ENCODE measurements around the gene ESR1. TPM values are rescaled to one million over a fixed set of nuclear protein-coding genes. Genes with fewer than 3 reads are reported as not detected.
"Not testable (repeated sequence)": the region's sequence is repeated elsewhere in the genome, so short reads cannot be mapped to it uniquely, and the experiment has no call there.

The ESR1 gene
- total RNA-seq, 2 experiments from 2014 or later, result 0.94 to 1.7 TPM

DNA sequence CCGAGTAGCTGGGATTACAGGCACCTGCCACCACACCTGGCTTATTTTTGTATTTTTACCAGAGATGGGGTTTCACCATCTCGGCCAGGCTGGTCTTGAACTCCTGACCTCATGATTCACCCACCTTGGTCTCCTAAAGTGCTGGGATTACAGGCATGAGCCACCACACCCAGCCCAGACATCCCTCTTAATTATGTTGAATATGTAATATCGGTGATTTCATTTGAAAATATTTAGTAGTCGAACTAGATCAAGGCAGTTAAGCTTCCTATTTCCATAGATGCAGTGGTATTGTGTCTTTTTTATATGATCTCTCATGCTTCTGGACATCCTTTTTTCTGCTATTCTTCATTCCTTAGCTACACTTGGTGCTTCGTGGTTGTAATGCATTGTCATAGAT, 29.7 kb downstream of the ESR1 start:
- ATAC-seq (ENCODE audit: low read depth), result no peak
- Mint-ChIP-seq H3K27me3 (no peaks in the 10 kb centered on the region), H3K36me3 (no peaks in the 10 kb centered on the region), H3K4me1 (no peaks in the 10 kb centered on the region), H3K9me3 (no peaks in the 10 kb centered on the region), H3K27ac (no peak overlapping the region), H3K4me3 (no peak overlapping the region)
- POLR2A ChIA-PET, result no interaction called here
- DNase-seq, result no peak

DNA sequence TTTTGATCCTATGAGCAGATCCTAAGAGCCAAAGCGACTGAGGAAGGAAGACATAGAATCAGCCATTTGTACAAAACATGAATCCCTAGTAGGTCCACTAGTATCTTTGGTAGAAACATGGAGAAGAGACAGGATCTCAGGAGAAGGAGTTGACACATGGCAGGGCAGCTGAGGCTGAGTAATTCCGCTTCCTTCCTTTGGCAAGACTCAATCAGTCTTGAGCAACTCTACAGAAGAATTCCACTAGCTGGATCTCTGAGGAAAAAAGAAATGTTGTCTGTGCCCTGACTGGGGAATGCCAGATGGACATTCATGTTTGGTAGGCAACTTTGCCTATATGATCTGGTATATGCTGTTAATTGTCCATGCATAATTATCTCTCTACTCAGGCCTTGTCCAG, 35.3 kb downstream of the ESR1 start:
- ATAC-seq (ENCODE audit: low read depth), result no peak
- POLR2A ChIA-PET, result no interaction called here
- no peaks in the 10 kb centered on the region for H3K36me3 Mint-ChIP-seq

DNA sequence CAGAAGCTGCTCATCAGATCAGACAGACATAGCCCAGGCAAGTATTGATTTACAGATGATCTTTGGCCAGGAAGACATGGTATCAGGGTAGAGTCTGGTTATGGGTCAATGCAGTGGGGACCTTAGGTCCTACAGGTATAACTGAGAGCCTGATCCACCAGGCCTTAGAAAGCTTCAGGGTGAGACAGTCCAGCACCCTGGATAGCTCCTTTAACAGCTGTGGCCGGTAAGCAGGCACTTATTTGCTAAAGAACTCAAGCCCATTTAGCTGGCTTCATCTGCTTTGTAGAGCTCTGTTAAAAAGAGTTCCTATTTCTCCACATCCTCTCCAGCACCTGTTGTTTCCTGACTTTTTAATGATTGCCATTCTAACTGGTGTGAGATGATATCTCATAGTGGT, 39.6 kb downstream of the ESR1 start:
- H3K9me3 Mint-ChIP-seq, result no peaks in the 10 kb centered on the region
- no peaks in the 10 kb centered on the region for H3K36me3 Mint-ChIP-seq
- no peak for DNase-seq
- no peak overlapping the region for H3K4me3 Mint-ChIP-seq
- H3K27me3 Mint-ChIP-seq, result no peaks in the 10 kb centered on the region
- ATAC-seq (ENCODE audit: low read depth), result no peak
- no peak overlapping the region for H3K27ac Mint-ChIP-seq
- POLR2A ChIA-PET, result no interaction called here
- H3K4me1 Mint-ChIP-seq, result no peaks in the 10 kb centered on the region

More for the DNA sequence above, 35.3 kb downstream of the ESR1 start:
- H3K27me3 Mint-ChIP-seq, result no peaks in the 10 kb centered on the region
- no peaks in the 10 kb centered on the region for H3K4me1 Mint-ChIP-seq
- H3K4me3 Mint-ChIP-seq, result no peak overlapping the region
- no peak overlapping the region for H3K27ac Mint-ChIP-seq
- no peak for DNase-seq
- H3K9me3 Mint-ChIP-seq, result no peaks in the 10 kb centered on the region

DNA sequence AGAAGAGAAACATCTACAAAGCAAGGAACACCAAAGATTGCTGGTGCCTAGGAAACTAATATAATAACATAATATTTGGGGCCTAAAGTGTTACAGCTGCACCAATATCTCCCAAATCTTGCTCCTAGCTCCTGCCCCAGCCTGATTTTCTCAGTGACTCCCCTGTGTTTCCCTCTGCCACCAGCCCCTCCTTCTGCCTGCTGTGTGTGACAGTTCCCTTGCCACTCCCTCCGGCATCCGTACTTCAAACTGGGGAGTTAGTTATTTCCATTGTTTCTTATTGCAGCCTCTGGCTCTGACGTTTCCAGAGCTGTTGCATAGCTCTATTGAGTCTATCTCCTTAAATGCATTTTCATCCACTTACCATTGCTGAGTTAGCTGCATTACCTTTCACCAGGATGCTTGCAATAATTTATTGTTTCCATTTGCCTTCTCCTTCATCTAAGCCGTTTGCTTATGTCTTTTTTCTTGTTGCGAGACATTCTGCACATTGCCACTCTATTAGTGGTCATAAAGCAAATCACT, 43.1 kb downstream of the ESR1 start:
- no peaks in the 10 kb centered on the region for H3K36me3 Mint-ChIP-seq
- H3K9me3 Mint-ChIP-seq, result no peaks in the 10 kb centered on the region
- H3K4me3 Mint-ChIP-seq, result no peak overlapping the region
- ATAC-seq (ENCODE audit: low read depth) (no peak), DNase-seq (no peak)
- H3K27ac Mint-ChIP-seq, result no peak overlapping the region
- POLR2A ChIA-PET, result no interaction called here
- H3K4me1 Mint-ChIP-seq, result no peaks in the 10 kb centered on the region
- H3K27me3 Mint-ChIP-seq, result no peaks in the 10 kb centered on the region

DNA sequence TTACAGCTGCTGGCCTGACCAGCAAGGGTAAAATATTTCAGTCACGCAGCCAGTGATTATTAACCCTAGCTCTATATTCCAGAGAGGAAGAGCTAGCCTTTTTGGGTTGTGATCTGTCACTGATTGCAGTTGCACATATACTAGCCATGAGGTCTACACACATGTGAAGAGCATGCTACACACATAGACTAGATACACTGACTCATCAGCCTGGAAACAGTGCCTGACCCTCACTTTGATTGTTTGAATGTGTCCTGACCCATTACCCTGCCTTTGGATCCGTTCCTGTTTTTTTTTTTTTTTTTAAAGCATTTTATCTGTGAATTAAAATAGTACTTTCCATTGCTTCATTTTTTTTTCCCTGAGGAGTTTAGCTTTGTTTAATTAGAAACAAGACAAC, 50.8 kb downstream of the ESR1 start:
- peaks cover under 1% of the 10 kb centered on the region for H3K9me3 Mint-ChIP-seq
- no peak overlapping the region for H3K27ac Mint-ChIP-seq
- DNase-seq, result no peak
- peaks cover 4% of the 10 kb centered on the region for H3K27me3 Mint-ChIP-seq
- no peak overlapping the region for H3K4me3 Mint-ChIP-seq
- POLR2A ChIA-PET, result no interaction called here
- no peaks in the 10 kb centered on the region for H3K4me1 Mint-ChIP-seq
- H3K36me3 Mint-ChIP-seq, result no peaks in the 10 kb centered on the region
- no peak for ATAC-seq (ENCODE audit: low read depth)

DNA sequence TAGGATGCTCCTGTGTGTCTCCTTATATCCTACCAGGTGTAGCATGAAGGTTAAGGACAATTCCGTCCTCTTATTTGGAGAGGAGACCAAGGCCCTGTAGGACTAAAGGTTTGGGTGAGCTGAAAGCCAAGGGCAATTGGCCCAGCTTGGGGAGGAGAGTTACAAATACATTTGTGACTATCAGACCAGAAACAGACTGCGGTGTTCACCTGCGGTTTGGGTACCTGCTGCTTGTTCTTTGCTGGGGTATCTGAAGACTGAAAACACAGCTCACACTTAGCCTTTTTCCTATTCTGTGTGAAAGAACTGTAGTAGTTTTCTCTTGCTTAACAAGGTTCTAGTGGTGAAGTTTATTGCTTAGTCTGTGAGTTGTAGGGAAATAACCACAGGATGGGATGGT, 55.0 kb downstream of the ESR1 start:
- no peak for DNase-seq
- H3K4me1 Mint-ChIP-seq, result no peaks in the 10 kb centered on the region
- POLR2A ChIA-PET, result no interaction called here
- no peaks in the 10 kb centered on the region for H3K36me3 Mint-ChIP-seq
- no peak overlapping the region for H3K4me3 Mint-ChIP-seq
- no peak overlapping the region for H3K27ac Mint-ChIP-seq
- H3K27me3 Mint-ChIP-seq, result peaks cover 4% of the 10 kb centered on the region
- ATAC-seq (ENCODE audit: low read depth), result no peak
- peaks cover 5% of the 10 kb centered on the region for H3K9me3 Mint-ChIP-seq

DNA sequence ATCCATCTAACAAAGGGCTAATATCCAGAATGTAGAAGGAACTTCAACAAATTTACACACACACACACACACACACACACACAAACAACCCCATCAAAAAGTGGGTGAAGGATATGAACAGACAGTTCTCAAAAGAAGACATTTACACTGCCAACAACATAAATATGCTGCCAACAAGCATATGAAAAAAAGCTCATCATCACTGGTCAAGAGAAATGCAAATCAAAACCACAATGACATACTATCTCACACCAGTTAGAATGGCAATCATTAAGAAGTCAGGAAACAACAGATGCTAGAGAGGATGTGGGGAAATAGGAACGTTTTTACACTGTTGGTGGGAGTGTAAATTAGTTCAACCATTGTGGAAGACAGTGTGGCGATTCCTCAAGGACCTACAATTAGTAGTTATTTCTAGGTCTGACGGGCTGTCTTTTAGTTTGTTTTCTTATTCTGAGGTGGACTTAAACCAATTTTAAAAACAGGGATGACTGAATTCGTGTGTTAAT, 59.9 kb downstream of the ESR1 start:
- not testable (repeated sequence) for H3K4me1 Mint-ChIP-seq, H3K27me3 Mint-ChIP-seq, H3K27ac Mint-ChIP-seq

DNA sequence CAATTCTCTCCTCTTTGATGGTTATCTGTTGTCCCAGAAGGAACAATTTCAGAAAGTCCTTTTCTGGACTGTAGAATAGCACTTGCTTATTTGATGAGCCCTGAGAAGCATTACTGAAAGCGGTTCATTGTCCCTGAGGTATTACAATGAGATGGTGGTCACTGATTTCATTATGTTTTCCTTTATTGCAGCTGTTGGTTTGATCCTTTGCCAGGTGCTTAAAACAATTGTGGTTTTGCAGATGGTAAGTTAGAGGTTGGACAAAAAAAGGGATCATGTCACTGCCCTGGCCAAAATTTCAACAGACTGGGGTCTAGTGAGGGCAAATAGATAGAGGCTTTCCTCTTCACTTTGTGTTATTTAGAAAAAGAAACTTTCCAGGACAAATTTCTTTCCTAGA, 61.9 kb downstream of the ESR1 start:
- POLR2A ChIA-PET, result no interaction called here
- no peaks in the 10 kb centered on the region for H3K4me1 Mint-ChIP-seq
- H3K4me3 Mint-ChIP-seq, result no peak overlapping the region
- ATAC-seq (ENCODE audit: low read depth) (no peak), DNase-seq (no peak)
- no peaks in the 10 kb centered on the region for H3K36me3 Mint-ChIP-seq
- H3K9me3 Mint-ChIP-seq, result peaks cover 6% of the 10 kb centered on the region
- H3K27ac Mint-ChIP-seq, result no peak overlapping the region
- H3K27me3 Mint-ChIP-seq, result peaks cover 2% of the 10 kb centered on the region

More for the DNA sequence above, 59.9 kb downstream of the ESR1 start:
- DNase-seq; H3K36me3 Mint-ChIP-seq; ATAC-seq (ENCODE audit: low read depth); H3K4me3 Mint-ChIP-seq; POLR2A ChIA-PET; H3K9me3 Mint-ChIP-seq: not testable (repeated sequence)

DNA sequence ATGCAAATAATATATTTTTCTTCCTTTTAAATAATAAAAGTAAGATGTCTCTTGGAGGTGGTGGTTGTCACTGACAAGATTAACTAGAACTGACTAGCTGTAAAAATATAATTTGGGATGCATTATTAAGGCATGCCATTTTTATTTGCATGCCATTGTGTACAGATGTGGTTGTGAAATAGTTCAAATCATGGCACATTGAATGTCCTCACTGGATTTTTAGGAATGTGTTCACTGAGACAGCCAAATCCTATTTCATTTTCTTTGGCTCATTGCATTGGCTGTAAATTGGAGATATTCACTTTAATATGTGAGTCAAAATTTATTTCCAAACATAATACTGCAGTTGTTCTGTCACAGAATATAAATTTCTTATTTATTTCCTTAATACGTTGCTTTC, 62.3 kb downstream of the ESR1 start:
- Mint-ChIP-seq H3K9me3 (peaks cover 6% of the 10 kb centered on the region), H3K27me3 (peaks cover 2% of the 10 kb centered on the region), H3K4me3 (no peak overlapping the region), H3K27ac (no peak overlapping the region), H3K4me1 (no peaks in the 10 kb centered on the region), H3K36me3 (no peaks in the 10 kb centered on the region)
- no peak for ATAC-seq (ENCODE audit: low read depth)
- DNase-seq, result no peak
- POLR2A ChIA-PET, result no interaction called here

DNA sequence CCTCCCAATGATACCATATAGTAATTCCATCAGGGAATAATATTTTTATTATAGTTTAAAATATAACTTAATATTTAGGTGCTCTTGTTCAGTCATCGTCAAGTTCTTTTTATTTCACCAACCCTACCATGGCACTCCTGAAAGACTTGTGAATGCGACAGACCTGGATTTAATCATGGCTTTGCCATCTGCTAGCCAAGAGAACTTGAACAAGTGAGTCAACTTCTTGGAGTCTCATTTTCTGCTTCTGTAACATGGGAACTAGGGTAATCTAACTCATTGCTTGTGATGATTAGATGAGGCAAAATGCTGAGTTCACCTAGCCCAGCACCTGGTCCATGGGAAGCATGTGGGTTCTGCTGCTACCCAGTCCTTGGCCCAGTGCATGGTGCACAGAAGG, 62.9 kb downstream of the ESR1 start:
- DNase-seq (no peak), ATAC-seq (ENCODE audit: low read depth) (no peak)
- Mint-ChIP-seq H3K27me3 (peaks cover 2% of the 10 kb centered on the region), H3K36me3 (no peaks in the 10 kb centered on the region), H3K27ac (no peak overlapping the region), H3K4me3 (no peak overlapping the region), H3K4me1 (no peaks in the 10 kb centered on the region), H3K9me3 (peaks cover 4% of the 10 kb centered on the region)
- POLR2A ChIA-PET, result no interaction called here

DNA sequence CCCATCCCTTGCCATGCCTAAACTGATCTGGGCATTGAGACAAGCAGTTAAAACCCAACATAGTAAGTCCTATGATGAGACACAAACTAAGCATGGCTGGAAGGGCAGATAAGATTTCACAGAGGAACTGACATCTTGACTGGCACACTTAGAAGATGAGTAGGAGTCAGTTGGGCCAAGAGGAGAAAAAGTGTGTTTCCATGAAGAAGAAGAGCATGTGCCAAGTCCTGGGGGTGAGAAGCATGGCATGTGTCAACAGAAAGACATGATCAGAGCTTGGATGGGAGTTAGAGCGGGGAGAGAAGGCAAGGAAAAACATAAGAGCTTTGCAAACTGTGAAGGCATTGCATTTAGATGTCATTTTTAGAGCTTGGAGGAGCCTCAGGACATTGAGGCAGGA, 68.0 kb downstream of the ESR1 start:
- no peak for DNase-seq
- Mint-ChIP-seq H3K4me1 (no peaks in the 10 kb centered on the region), H3K27me3 (peaks cover 2% of the 10 kb centered on the region), H3K4me3 (no peak overlapping the region), H3K36me3 (no peaks in the 10 kb centered on the region), H3K27ac (no peak overlapping the region), H3K9me3 (peaks cover 4% of the 10 kb centered on the region)
- POLR2A ChIA-PET, result no interaction called here
- no peak for ATAC-seq (ENCODE audit: low read depth)

DNA sequence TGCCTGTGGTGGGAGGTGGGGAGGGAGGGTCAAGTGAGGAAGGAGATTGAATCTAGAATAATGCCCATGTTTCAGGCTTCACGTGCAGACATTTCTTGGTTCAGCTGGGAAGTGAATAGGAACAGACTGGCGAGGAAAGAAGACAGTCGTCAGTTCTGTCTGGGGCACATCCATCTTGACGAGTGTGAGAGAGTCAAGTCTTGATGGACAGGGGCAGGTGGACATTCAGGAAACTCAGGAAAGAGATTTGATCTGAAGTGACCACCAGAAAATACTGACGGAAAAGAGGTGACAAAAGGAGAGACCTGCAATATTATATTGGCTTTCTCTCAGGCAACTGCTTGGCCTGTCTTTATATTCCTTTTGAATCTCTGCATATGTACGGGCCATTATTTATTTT, 68.6 kb downstream of the ESR1 start:
- H3K27me3 Mint-ChIP-seq, result no peaks in the 10 kb centered on the region

DNA sequence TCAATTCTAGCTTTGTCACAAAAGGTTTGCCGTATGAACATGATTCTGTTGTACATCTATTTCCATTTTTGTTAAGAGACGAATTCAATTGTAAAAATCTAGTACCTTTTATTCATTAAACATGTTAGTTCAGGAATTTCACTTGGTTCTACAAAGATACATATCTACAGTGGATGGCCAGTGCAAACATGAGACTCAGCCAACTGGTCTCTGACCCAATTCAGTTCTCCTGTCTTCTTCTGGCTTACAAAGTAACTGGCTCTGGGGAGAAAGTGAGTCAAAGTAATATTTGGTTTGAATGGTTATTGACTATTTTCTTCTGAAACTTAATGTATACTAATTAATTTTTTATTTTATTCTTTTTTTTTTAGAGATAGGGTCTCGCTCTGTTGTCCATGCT, 70.0 kb downstream of the ESR1 start:
- Mint-ChIP-seq H3K4me3 (no peak overlapping the region), H3K27ac (no peak overlapping the region), H3K27me3 (no peaks in the 10 kb centered on the region), H3K4me1 (no peaks in the 10 kb centered on the region), H3K36me3 (no peaks in the 10 kb centered on the region), H3K9me3 (no peaks in the 10 kb centered on the region)
- no peak for DNase-seq
- POLR2A ChIA-PET, result no interaction called here
- no peak for ATAC-seq (ENCODE audit: low read depth)

More for the DNA sequence above, 68.6 kb downstream of the ESR1 start:
- no peak overlapping the region for H3K27ac Mint-ChIP-seq
- POLR2A ChIA-PET, result no interaction called here
- H3K4me3 Mint-ChIP-seq, result no peak overlapping the region
- no peaks in the 10 kb centered on the region for H3K36me3 Mint-ChIP-seq
- H3K9me3 Mint-ChIP-seq, result peaks cover 4% of the 10 kb centered on the region
- ATAC-seq (ENCODE audit: low read depth), result no peak
- DNase-seq, result no peak
- no peaks in the 10 kb centered on the region for H3K4me1 Mint-ChIP-seq

DNA sequence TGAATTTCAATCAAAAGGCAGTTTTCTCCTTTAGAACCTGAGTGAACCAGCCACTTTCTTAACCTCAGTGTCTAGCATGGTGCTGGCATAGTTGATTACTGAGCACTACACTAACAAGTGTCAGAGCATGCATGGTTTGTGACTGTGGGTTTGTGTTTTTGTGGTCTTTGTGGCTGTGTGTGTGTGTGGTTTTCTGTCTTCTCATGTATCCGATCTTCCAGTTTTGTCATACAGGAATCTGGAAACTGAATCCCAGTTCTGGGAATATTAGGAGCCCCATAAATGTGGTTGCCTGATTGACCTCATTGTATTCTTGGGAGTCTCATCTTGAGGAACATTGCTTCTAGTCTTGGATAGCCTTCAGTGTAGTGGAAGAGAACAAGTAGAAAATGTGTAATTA, 73.7 kb downstream of the ESR1 start:
- H3K4me1 Mint-ChIP-seq, result no peaks in the 10 kb centered on the region
- no peaks in the 10 kb centered on the region for H3K36me3 Mint-ChIP-seq
- H3K9me3 Mint-ChIP-seq, result no peaks in the 10 kb centered on the region
- H3K27ac Mint-ChIP-seq, result no peak overlapping the region
- POLR2A ChIA-PET, result no interaction called here
- DNase-seq, result no peak
- no peaks in the 10 kb centered on the region for H3K27me3 Mint-ChIP-seq
- no peak overlapping the region for H3K4me3 Mint-ChIP-seq
- ATAC-seq (ENCODE audit: low read depth), result no peak

DNA sequence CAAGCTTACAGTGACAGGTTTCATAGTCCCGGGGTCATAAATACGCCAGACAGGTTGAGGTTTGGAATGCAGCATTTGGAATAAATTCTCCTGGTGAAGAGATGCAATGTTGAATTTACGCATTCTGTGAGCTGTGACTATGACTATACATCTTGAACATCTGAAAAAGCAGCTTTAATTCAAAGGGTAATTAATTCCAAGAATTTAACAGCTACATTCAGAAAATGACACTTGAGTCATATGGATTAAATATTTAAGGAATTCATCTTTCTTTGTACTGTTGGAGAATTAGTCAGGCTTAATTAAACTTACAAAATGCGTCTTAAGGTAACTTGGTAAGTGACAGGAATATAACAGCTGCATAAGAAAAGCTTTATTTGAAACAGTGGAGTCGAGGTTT, 74.7 kb downstream of the ESR1 start:
- Mint-ChIP-seq H3K27ac (no peak overlapping the region), H3K4me3 (no peak overlapping the region), H3K4me1 (no peaks in the 10 kb centered on the region), H3K36me3 (no peaks in the 10 kb centered on the region), H3K27me3 (no peaks in the 10 kb centered on the region), H3K9me3 (no peaks in the 10 kb centered on the region)
- POLR2A ChIA-PET, result no interaction called here
- DNase-seq (no peak), ATAC-seq (ENCODE audit: low read depth) (no peak)
